CD4-positive, CD25-positive, alpha-beta regulatory T cell (primary cell): ENCODE data around the gene RHOBTB1. TPM values are rescaled to one million over a fixed set of nuclear protein-coding genes. Genes with fewer than 3 reads are reported as not detected.
"Not testable (repeated sequence)": the region's sequence is repeated elsewhere in the genome, so short reads cannot be mapped to it uniquely, and the experiment has no call there.

Source experiments
- ATAC-seq, 2 donors: fragments of 150-1000 bp; cut with Tn5 transposase; one replicate each; pipeline ENCODE4 v1.10.0; 2021; ENCODE audit warnings: low read depth in 2 of 2, moderate number of reproducible peaks in 2 of 2, moderate library complexity in 1 of 2
- DNase-seq, 3 donors: peaks; one replicate each; pipeline versions ENCODE4 v3.0.0 to v3.0.0-alpha.2; 2012 to 2022; ENCODE audit warnings: mixed read lengths in 1 of 3
- H3K27ac ChIP-seq: one replicate; pipeline ENCODE4 v1.7.0; 2013; ENCODE audit warnings: mild to moderate bottlenecking, low read length; ENCODE audit not compliant: insufficient read depth, poor library complexity, severe bottlenecking
- H3K27me3 ChIP-seq: one replicate; pipeline ENCODE4 v1.7.0; 2013; ENCODE audit warnings: low read length; ENCODE audit not compliant: control insufficient read depth, insufficient read depth
- H3K36me3 ChIP-seq: one replicate; pipeline ENCODE4 v1.7.0; 2013; ENCODE audit warnings: mild to moderate bottlenecking, low read length, moderate library complexity; ENCODE audit not compliant: control insufficient read depth, insufficient read depth
- H3K4me1 ChIP-seq: 2 replicates; pipeline ENCODE4 v1.7.0; 2013; ENCODE audit warnings: mild to moderate bottlenecking, low read length; ENCODE audit not compliant: insufficient read depth, control insufficient read depth, poor library complexity, severe bottlenecking
- H3K4me3 ChIP-seq: one replicate; pipeline ENCODE4 v1.7.0; 2013; ENCODE audit warnings: low read depth, mild to moderate bottlenecking, low read length, moderate library complexity
- H3K9me3 ChIP-seq, 2 experiments: 1 replicate in 1 of 2; 2 replicates in 1 of 2; pipeline ENCODE4 v1.7.0; 2013; ENCODE audit warnings: low read length in 2 of 2, mild to moderate bottlenecking in 1 of 2, moderate library complexity in 1 of 2; ENCODE audit not compliant: control insufficient read depth in 2 of 2
- H3K27ac Mint-ChIP-seq, 3 donors: one replicate each; pipeline ENCODE4 v1.8.0; 2020 to 2022; ENCODE audit warnings: mild to moderate bottlenecking in 3 of 3, mixed read lengths in 3 of 3, moderate library complexity in 2 of 3
- H3K27me3 Mint-ChIP-seq: one replicate; pipeline ENCODE4 v1.8.0; 2022; ENCODE audit warnings: mild to moderate bottlenecking, mixed read lengths
- H3K36me3 Mint-ChIP-seq: one replicate; pipeline ENCODE4 v1.8.0; 2020; ENCODE audit warnings: mixed read lengths
- H3K4me1 Mint-ChIP-seq, 4 donors: one replicate each; pipeline ENCODE4 v1.8.0; 2020 to 2022; ENCODE audit warnings: mixed read lengths in 4 of 4, mild to moderate bottlenecking in 1 of 4
- H3K4me3 Mint-ChIP-seq, 4 donors: one replicate each; pipeline ENCODE4 v1.8.0; 2020 to 2022; ENCODE audit warnings: mild to moderate bottlenecking in 4 of 4, mixed read lengths in 4 of 4, moderate library complexity in 3 of 4
- H3K9me3 Mint-ChIP-seq, 7 donors: one replicate each; pipeline ENCODE4 v1.8.0; 2020 to 2022; ENCODE audit warnings: mixed read lengths in 7 of 7, mild to moderate bottlenecking in 3 of 7, moderate library complexity in 2 of 7
- polyA plus RNA-seq, 4 donors: library from polyadenylated mRNA; unstranded; fragments of 300-500 nt; fragmentation: Illumina TruSeq; gene quantifications; one replicate each; pipeline ENCODE4 v1.2.3, GENCODE V29; 2021
- total RNA-seq: library from RNA; stranded (reverse); gene quantifications from one replicate; pipeline ENCODE4 v1.2.3, GENCODE V29; 2022

RHOBTB1 gene
- total and polyA plus RNA-seq, 5 donors from 2014 or later = 1.8 TPM; not detected in 4

- H3K27me3 Mint-ChIP-seq = peaks cover 15% of the 10 kb centered on the region
- ATAC-seq, H3K4me3 ChIP-seq, H3K27ac ChIP-seq, H3K4me1 ChIP-seq, H3K27me3 ChIP-seq, H3K9me3 ChIP-seq, H3K36me3 Mint-ChIP-seq, DNase-seq, H3K36me3 ChIP-seq, H3K4me1 Mint-ChIP-seq, H3K4me3 Mint-ChIP-seq, H3K9me3 Mint-ChIP-seq: not testable (repeated sequence)
- H3K27ac Mint-ChIP-seq = peak overlapping the region in 1 of 3 donors; percentile 84
Observed at GRCh38 chr10:60972181-60972580, 28.2 kb upstream of the RHOBTB1 start.

GRCh38 chr10:60970526-60970925 lies 26.5 kb upstream of the RHOBTB1 start:
- Mint-ChIP-seq H3K4me3 (no peak overlapping the region), H3K27ac (no peak overlapping the region), H3K4me1 (no peaks in the 10 kb centered on the region), H3K36me3 (no peaks in the 10 kb centered on the region), H3K27me3 (peaks cover 15% of the 10 kb centered on the region), H3K9me3 (peaks cover 0 to 3% (median 0%) of the 10 kb centered on the region in 7 donors)
- H3K36me3 ChIP-seq = no peaks in the 10 kb centered on the region
- no peak overlapping the region for H3K27ac ChIP-seq
- H3K4me1 ChIP-seq = no peaks in the 10 kb centered on the region
- no peak for ATAC-seq
- DNase-seq = no peak
- no peak overlapping the region for H3K4me3 ChIP-seq
- no peaks in the 10 kb centered on the region for H3K9me3 ChIP-seq
- H3K27me3 ChIP-seq = peaks cover 1% of the 10 kb centered on the region

- Histone ChIP-seq H3K36me3 (no peaks in the 10 kb centered on the region), H3K27me3 (no peaks in the 10 kb centered on the region), H3K9me3 (no peaks in the 10 kb centered on the region), H3K4me3 (no peak overlapping the region), H3K27ac (no peak overlapping the region), H3K4me1 (no peaks in the 10 kb centered on the region)
- DNase-seq = no peak
- ATAC-seq = no peak
- Mint-ChIP-seq H3K27ac (no peak overlapping the region), H3K9me3 (peaks cover 0 to 3% (median 0%) of the 10 kb centered on the region in 7 donors), H3K4me3 (no peak overlapping the region), H3K36me3 (no peaks in the 10 kb centered on the region), H3K27me3 (peaks cover 22% of the 10 kb centered on the region), H3K4me1 (peaks cover 0 to 3% (median 0%) of the 10 kb centered on the region in 4 donors)
Observed at GRCh38 chr10:60968504-60968903, 24.5 kb upstream of the RHOBTB1 start.

GRCh38 chr10:60967854-60968484 lies 24.0 kb upstream of the RHOBTB1 start:
- Histone ChIP-seq H3K4me1 (no peaks in the 10 kb centered on the region), H3K27ac (no peak overlapping the region), H3K36me3 (no peaks in the 10 kb centered on the region), H3K27me3 (no peaks in the 10 kb centered on the region), H3K9me3 (no peaks in the 10 kb centered on the region), H3K4me3 (no peak overlapping the region)
- Mint-ChIP-seq H3K4me3 (no peak overlapping the region), H3K27me3 (peaks cover 22% of the 10 kb centered on the region), H3K4me1 (peaks cover 0 to 3% (median 0%) of the 10 kb centered on the region in 4 donors), H3K9me3 (peaks cover 0 to 3% (median 0%) of the 10 kb centered on the region in 7 donors), H3K27ac (no peak overlapping the region), H3K36me3 (no peaks in the 10 kb centered on the region)
- DNase-seq = no peak
- ATAC-seq = no peak

- Mint-ChIP-seq H3K27me3 (peaks cover 22% of the 10 kb centered on the region), H3K4me3 (no peak overlapping the region), H3K36me3 (no peaks in the 10 kb centered on the region), H3K27ac (no peak overlapping the region), H3K4me1 (peaks cover 0 to 3% (median 0%) of the 10 kb centered on the region in 4 donors), H3K9me3 (peaks cover 0 to 3% (median 0%) of the 10 kb centered on the region in 7 donors)
- Histone ChIP-seq H3K4me1 (no peaks in the 10 kb centered on the region), H3K36me3 (no peaks in the 10 kb centered on the region), H3K9me3 (no peaks in the 10 kb centered on the region), H3K27ac (no peak overlapping the region), H3K27me3 (no peaks in the 10 kb centered on the region), H3K4me3 (no peak overlapping the region)
- DNase-seq = no peak
- no peak for ATAC-seq
Observed at GRCh38 chr10:60967260-60967659, 23.3 kb upstream of the RHOBTB1 start.

GRCh38 chr10:60965696-60966095 lies 21.7 kb upstream of the RHOBTB1 start:
- no peak overlapping the region for H3K4me3 Mint-ChIP-seq
- no peaks in the 10 kb centered on the region for H3K36me3 Mint-ChIP-seq
- peaks cover 0 to 3% (median 0%) of the 10 kb centered on the region in 4 donors for H3K4me1 Mint-ChIP-seq
- no peaks in the 10 kb centered on the region for H3K4me1 ChIP-seq
- no peaks in the 10 kb centered on the region for H3K9me3 ChIP-seq
- H3K27ac Mint-ChIP-seq = no peak overlapping the region
- H3K27me3 Mint-ChIP-seq = peaks cover 22% of the 10 kb centered on the region
- no peak overlapping the region for H3K27ac ChIP-seq
- H3K4me3 ChIP-seq = no peak overlapping the region
- no peak for DNase-seq
- no peaks in the 10 kb centered on the region for H3K36me3 ChIP-seq
- H3K27me3 ChIP-seq = no peaks in the 10 kb centered on the region
- no peak for ATAC-seq
- H3K9me3 Mint-ChIP-seq = no peaks in the 10 kb centered on the region

- H3K27ac Mint-ChIP-seq = no peak overlapping the region
- H3K4me1 Mint-ChIP-seq = peaks cover 0 to 3% (median 0%) of the 10 kb centered on the region in 4 donors
- H3K27me3 ChIP-seq = no peaks in the 10 kb centered on the region
- no peaks in the 10 kb centered on the region for H3K4me1 ChIP-seq
- H3K9me3 ChIP-seq = no peaks in the 10 kb centered on the region
- no peaks in the 10 kb centered on the region for H3K36me3 ChIP-seq
- DNase-seq = peak; percentile 11 to 50 (median 16)
- H3K27me3 Mint-ChIP-seq = peaks cover 22% of the 10 kb centered on the region
- no peaks in the 10 kb centered on the region for H3K36me3 Mint-ChIP-seq
- no peak overlapping the region for H3K4me3 Mint-ChIP-seq
- peak in 1 of 2 donors; percentile 62 for ATAC-seq
- H3K27ac ChIP-seq = no peak overlapping the region
- H3K9me3 Mint-ChIP-seq = no peaks in the 10 kb centered on the region
- no peak overlapping the region for H3K4me3 ChIP-seq
Observed at GRCh38 chr10:60964257-60965235, 20.6 kb upstream of the RHOBTB1 start.
